ENCODE data around the gene KLK6.

DNA sequence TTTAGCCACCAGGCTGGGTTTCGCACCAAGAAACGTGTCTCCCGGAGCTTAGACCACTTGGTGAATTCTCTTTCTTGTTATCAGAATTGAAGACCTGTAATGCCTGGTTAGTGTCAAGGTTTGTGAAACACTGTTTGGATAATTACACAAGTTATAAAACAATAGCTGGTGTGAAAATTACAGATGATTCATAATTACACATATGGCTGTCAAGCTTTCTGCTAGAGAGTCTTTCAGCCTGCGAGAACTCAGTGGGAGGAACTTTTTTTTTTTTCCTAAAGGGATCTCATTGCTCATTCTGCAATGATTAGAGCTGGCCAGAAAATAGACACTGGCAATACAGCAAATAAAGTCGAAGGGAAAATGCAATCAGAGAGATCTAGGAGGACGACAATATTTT is 44.8 kb downstream of the KLK6 start:
- TF ChIP-seq, protein P1, sequence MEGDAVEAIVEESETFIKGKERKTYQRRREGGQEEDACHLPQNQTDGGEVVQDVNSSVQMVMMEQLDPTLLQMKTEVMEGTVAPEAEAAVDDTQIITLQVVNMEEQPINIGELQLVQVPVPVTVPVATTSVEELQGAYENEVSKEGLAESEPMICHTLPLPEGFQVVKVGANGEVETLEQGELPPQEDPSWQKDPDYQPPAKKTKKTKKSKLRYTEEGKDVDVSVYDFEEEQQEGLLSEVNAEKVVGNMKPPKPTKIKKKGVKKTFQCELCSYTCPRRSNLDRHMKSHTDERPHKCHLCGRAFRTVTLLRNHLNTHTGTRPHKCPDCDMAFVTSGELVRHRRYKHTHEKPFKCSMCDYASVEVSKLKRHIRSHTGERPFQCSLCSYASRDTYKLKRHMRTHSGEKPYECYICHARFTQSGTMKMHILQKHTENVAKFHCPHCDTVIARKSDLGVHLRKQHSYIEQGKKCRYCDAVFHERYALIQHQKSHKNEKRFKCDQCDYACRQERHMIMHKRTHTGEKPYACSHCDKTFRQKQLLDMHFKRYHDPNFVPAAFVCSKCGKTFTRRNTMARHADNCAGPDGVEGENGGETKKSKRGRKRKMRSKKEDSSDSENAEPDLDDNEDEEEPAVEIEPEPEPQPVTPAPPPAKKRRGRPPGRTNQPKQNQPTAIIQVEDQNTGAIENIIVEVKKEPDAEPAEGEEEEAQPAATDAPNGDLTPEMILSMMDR (IDR thresholded peaks at IDR 0.05; ENCODE audit: low read depth, low read length, missing input control): no peak
- no peak for TF ChIP-seq FOXA2 (IDR thresholded peaks at IDR 0.05)
- TF ChIP-seq JUND (IDR thresholded peaks at IDR 0.05): no peak
- TF ChIP-seq FOXA1 (IDR thresholded peaks at IDR 0.05): no peak

Data from liver (tissue), 3 donors.